K562 (cell line): Measurements from ENCODE around the gene WFIKKN1. TPM values are rescaled to one million over a fixed set of nuclear protein-coding genes. Genes with fewer than 3 reads are reported as not detected.

Experiments
- ATAC-seq: fragments of 200-7000 bp; cut with Tn5 transposase; 3 replicates; pipeline ENCODE4 v1.9.1; 2020; ENCODE audit warnings: moderate library complexity
- BruUV-seq: library from RNA; stranded (reverse); fragments of 400-500 nt; replicated peaks from 2 replicates; lab custom pipeline; 2021; lab: Mats Ljungman, UMichigan
- CTCF ChIA-PET: fragments of 300-600 bp; formaldehyde crosslinking; extraction: SDS; loops from one replicate; lab custom pipeline; 2021; ENCODE audit warnings: low intra/inter-chr PET ratio; lab: Yijun Ruan, JAX
- POLR2A ChIA-PET: fragments of 300-600, 350-650 bp; sonication (Branson Sonifier 250); formaldehyde crosslinking; extraction: SDS; loops from one replicate; lab custom pipeline; 2021; ENCODE audit warnings: antibody characterized with exemption, inconsistent platforms; lab: Yijun Ruan, JAX
- DNase-seq, 4 experiments: peaks; one replicate each; pipeline versions ENCODE4 v3.0.0 to v3.0.0-alpha.2; 2011 to 2018; ENCODE audit warnings: low spot score in 3 of 4, mixed read lengths in 3 of 4; ENCODE audit errors: extremely low read depth in 1 of 4
- FAIRE-seq: peaks from 2 replicates; lab custom pipeline; 2011; peaks lifted over from hg19 to GRCh38; lab: Jason Lieb, UNC
- H2AFZ ChIP-seq: 2 replicates; pipeline ENCODE4 v1.6.0; 2011; ENCODE audit warnings: low read depth, low read length, control low read depth, inconsistent platforms
- H3K27ac ChIP-seq: fragments of 200-600 bp; 3 replicates; pipeline ENCODE4 v1.8.0; 2011; ENCODE audit warnings: low read depth, mild to moderate bottlenecking, control low read depth, inconsistent platforms, low read length, moderate library complexity, mixed read lengths; ENCODE audit errors: extremely low read depth
- H3K27me3 ChIP-seq, 2 experiments: fragments of 300-600 bp in 1 of 2; 2 replicates in 1 of 2; 3 replicates in 1 of 2; pipeline versions ENCODE4 v1.6.0 to v1.8.0; 2011; ENCODE audit warnings: inconsistent platforms in 2 of 2, low read length in 2 of 2, mild to moderate bottlenecking in 1 of 2, mixed read lengths in 1 of 2, moderate library complexity in 1 of 2; ENCODE audit not compliant: control insufficient read depth in 2 of 2, insufficient read depth in 2 of 2
- H3K36me3 ChIP-seq: fragments of 300-600 bp; 3 replicates; pipeline ENCODE4 v1.8.0; 2011; ENCODE audit warnings: mild to moderate bottlenecking, low read length, inconsistent platforms; ENCODE audit not compliant: control insufficient read depth, insufficient read depth
- H3K4me1 ChIP-seq, 2 experiments: fragments of 200-600 bp in 1 of 2; replicated peaks in 1 of 2; 2 replicates in 1 of 2; 3 replicates in 1 of 2; pipeline versions ENCODE4 v1.5.1 to v1.8.0; 2011; ENCODE audit warnings: inconsistent platforms in 2 of 2, low read length in 2 of 2, mild to moderate bottlenecking in 1 of 2, mixed read lengths in 1 of 2, moderate library complexity in 1 of 2; ENCODE audit not compliant: control insufficient read depth in 2 of 2, insufficient read depth in 2 of 2
- H3K4me2 ChIP-seq: 2 replicates; pipeline ENCODE4 v1.6.1; 2011; ENCODE audit warnings: low read length, control low read depth, inconsistent platforms, mixed read lengths; ENCODE audit not compliant: insufficient read depth
- H3K4me3 ChIP-seq: fragments of 200-600 bp; sonication (generic), shearing (Covaris generic); 2 replicates; pipeline ENCODE4 v1.5.1; 2016; ENCODE audit warnings: control low read depth, inconsistent platforms
- H3K79me2 ChIP-seq: fragments of 200-600 bp; 3 replicates; pipeline ENCODE4 v1.8.0; 2011; ENCODE audit warnings: low read length, inconsistent platforms; ENCODE audit not compliant: control insufficient read depth, insufficient read depth
- H3K9ac ChIP-seq, 2 experiments: 2 replicates each; pipeline versions ENCODE4 v1.6.0 to v1.6.1; 2011; ENCODE audit warnings: low read depth in 2 of 2, low read length in 2 of 2, control low read depth in 1 of 2, inconsistent platforms in 1 of 2, mild to moderate bottlenecking in 1 of 2, mixed read lengths in 1 of 2; ENCODE audit not compliant: insufficient read depth in 1 of 2
- H3K9me1 ChIP-seq: one replicate; pipeline ENCODE4 v1.6.0; 2011; ENCODE audit warnings: inconsistent platforms, mild to moderate bottlenecking, low read length, moderate library complexity; ENCODE audit not compliant: control insufficient read depth, insufficient read depth
- H3K9me3 ChIP-seq: replicated peaks from 2 replicates; pipeline ENCODE4 v1.5.1; 2011; ENCODE audit warnings: low read depth, low read length, inconsistent platforms; ENCODE audit not compliant: control insufficient read depth, insufficient read depth
- H4K20me1 ChIP-seq: replicated peaks from 2 replicates; pipeline ENCODE4 v1.6.1; 2011; ENCODE audit warnings: low read length, inconsistent platforms, mixed read lengths; ENCODE audit not compliant: control insufficient read depth, insufficient read depth
- CXXC5 ChIP-seq: fragments of 250-450 bp; sonication (Bioruptor Pico); IDR thresholded peaks from 2 replicates; pipeline ENCODE4 v1.8.0; 2022; ENCODE audit warnings: inconsistent platforms, mild to moderate bottlenecking, moderate library complexity
- MYC ChIP-seq, 2 experiments: fragments of 250-450 bp in 1 of 2; sonication (Bioruptor Pico) in 1 of 2; IDR thresholded peaks; 2 replicates each; pipeline versions ENCODE4 v1.5.1 to v1.6.1; 2012 to 2021; ENCODE audit warnings: low read depth in 2 of 2, borderline replicate concordance in 1 of 2, improper control_type of control experiment in 1 of 2, low read length in 1 of 2, mild to moderate bottlenecking in 1 of 2, moderate library complexity in 1 of 2
- PHB ChIP-seq: fragments of 250-450 bp; sonication (Bioruptor Pico); IDR thresholded peaks from 2 replicates; pipeline ENCODE4 v1.5.0; 2021
- TFAP4 ChIP-seq: sonication (generic); formaldehyde crosslinking; IDR thresholded peaks from 2 replicates; pipeline ENCODE4 v1.8.0; 2022; ENCODE audit warnings: missing genetic modification reagents, mild to moderate bottlenecking, moderate library complexity, borderline replicate concordance
- ZNF407 ChIP-seq: fragments of 450-650 bp; IDR thresholded peaks from 2 replicates; pipeline ENCODE4 v1.6.1; 2016; ENCODE audit warnings: low read depth
- WGBS: fragments of 100-300 bp; shearing (Covaris generic); methylation state at CpG from one replicate; pipeline ENCODE4 v1.1.6; 2016; ENCODE audit warnings: low coverage, mixed read lengths; ENCODE audit not compliant: insufficient coverage; ENCODE audit errors: missing lambda C conversion rate; 5-methylcytosine and 5-hydroxymethylcytosine counted together
- in situ Hi-C: fragments of 300-500 bp; cut with MboI; formaldehyde crosslinking; loops from 4 replicates; pipeline ENCODE4 v1.15.0; 2018; ENCODE audit warnings: inconsistent platforms, mixed read lengths
- intact Hi-C: fragments of 100-400 bp; cut with micrococcal nuclease; formaldehyde crosslinking; loops from 2 replicates; pipeline ENCODE4 v1.14.2; 2022
- polyA plus RNA-seq, 8 experiments: library from polyadenylated mRNA; depleted of rRNA in 4 of 8; stranded (reverse) in 5 of 8; unstranded in 3 of 8; fragments of >200 nt; fragmentation: Nextera tagmentation in 2 of 8; fragmentation: Illumina TruSeq in 1 of 8; extraction: Ambion mirVana in 2 of 8; extraction: Trizol in 1 of 8; gene quantifications; 2 replicates each; pipeline versions ENCODE4 v1.2.1 to v1.2.3, GENCODE V29; 2011 to 2014; ENCODE audit warnings: inconsistent platforms in 1 of 8, missing spikeins in 1 of 8
- total RNA-seq, 7 experiments: library from RNA; depleted of rRNA in 6 of 7; stranded (reverse); fragments of >200 nt in 6 of 7; fragmentation: Illumina TruSeq in 2 of 7; extraction: Trizol in 2 of 7; gene quantifications; 2 replicates each; pipeline versions ENCODE4 v1.2.1 to v1.2.3, GENCODE V29; 2011 to 2021; ENCODE audit warnings: low replicate concordance in 1 of 7
- TF ChIP-seq, protein P1 (sequence below): fragments of 200-400 bp; formaldehyde crosslinking; IDR thresholded peaks from 2 replicates; pipeline ENCODE4 v1.6.1; 2017; ENCODE audit warnings: mild to moderate bottlenecking, low read depth, low read length, moderate library complexity
- TF ChIP-seq, protein P2 (sequence below): fragments of 250-450 bp; sonication (Bioruptor Pico); IDR thresholded peaks from 2 replicates; pipeline ENCODE4 v1.5.0; 2021

The WFIKKN1 gene
- total and polyA plus RNA-seq, 9 of the 15 experiments (the other 6 are each of a cell fraction or from before 2014, with no cell fraction given): 0.14 to 1.1 (median 0.50) TPM; not detected in 4

DNA sequence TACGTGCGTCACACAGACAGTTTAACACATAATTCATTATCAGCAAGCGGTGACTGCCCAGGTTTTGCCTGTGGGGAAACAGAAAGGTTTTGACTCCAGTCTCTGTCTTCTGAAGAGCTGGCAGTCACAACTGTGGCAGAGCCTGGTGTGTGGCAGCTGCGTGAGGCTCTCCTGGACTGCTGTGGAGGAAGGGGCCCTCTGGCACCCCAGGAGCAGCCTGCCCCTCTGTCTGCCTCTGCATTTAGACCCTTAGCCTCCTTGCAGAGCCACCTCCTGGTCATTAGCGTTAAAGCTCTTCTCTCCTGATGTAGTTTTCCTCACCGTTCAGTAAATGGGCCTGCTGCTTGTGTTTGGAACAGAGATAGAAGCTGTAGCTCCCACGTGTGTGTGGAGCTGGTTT, 30.0 kb upstream of the WFIKKN1 start (continued):
- TF ChIP-seq, protein P1, sequence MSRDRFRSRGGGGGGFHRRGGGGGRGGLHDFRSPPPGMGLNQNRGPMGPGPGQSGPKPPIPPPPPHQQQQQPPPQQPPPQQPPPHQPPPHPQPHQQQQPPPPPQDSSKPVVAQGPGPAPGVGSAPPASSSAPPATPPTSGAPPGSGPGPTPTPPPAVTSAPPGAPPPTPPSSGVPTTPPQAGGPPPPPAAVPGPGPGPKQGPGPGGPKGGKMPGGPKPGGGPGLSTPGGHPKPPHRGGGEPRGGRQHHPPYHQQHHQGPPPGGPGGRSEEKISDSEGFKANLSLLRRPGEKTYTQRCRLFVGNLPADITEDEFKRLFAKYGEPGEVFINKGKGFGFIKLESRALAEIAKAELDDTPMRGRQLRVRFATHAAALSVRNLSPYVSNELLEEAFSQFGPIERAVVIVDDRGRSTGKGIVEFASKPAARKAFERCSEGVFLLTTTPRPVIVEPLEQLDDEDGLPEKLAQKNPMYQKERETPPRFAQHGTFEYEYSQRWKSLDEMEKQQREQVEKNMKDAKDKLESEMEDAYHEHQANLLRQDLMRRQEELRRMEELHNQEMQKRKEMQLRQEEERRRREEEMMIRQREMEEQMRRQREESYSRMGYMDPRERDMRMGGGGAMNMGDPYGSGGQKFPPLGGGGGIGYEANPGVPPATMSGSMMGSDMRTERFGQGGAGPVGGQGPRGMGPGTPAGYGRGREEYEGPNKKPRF: no peak
- TF ChIP-seq PHB (CRISPR knock-in tag): no peak
- TF ChIP-seq CXXC5 (CRISPR knock-in tag): no peak

DNA sequence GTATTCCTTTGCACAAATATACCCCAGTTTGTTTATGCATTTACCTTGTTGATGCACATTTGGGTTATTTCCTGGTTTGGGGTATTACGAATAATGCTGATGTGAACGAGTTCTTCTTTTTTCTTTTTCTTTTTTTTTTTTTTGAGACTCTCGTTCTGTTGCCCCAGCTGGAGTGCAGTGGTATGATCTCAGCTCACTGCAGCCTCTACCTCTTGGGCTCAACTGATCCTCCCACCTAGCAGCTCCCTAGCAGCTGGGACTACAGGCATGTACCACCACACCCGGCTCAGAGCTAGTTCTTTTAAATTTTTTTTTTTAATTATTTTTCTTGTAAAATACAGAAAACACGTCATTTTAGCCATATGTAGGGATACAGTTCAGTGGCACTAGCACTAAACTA, 26.9 kb upstream of the WFIKKN1 start:
- no TSS peak for BruUV-seq
- Histone ChIP-seq H2AFZ (no peak overlapping the region), H3K9me3 (no peaks in the 10 kb centered on the region; the same call in 1 of the 2 replicates), H3K27ac (no peak overlapping the region), H3K4me2 (no peak overlapping the region), H3K4me1 (peaks cover 0 to 17% of the 10 kb centered on the region in 2 experiments; a peak in 2 of 5 replicates), H4K20me1 (no peaks in the 10 kb centered on the region), H3K4me3 (no peak overlapping the region), H3K27me3 (no peaks in the 10 kb centered on the region), H3K9me1 (peaks cover 2% of the 10 kb centered on the region), H3K9ac (no peak overlapping the region), H3K79me2 (peaks cover 57% of the 10 kb centered on the region), H3K36me3 (peaks cover 21% of the 10 kb centered on the region; the same call in 2 of the 3 replicates)
- POLR2A ChIA-PET: no interaction called here
- ATAC-seq: no peak
- intact Hi-C loops: no loop called here
- CTCF ChIA-PET: no interaction called here
- FAIRE-seq: no peak
- in situ Hi-C loops: no loop called here
- WGBS: 70% methylated on average over 5 of the region's 5 CpGs
- DNase-seq: no peak
- TF ChIP-seq TFAP4 (CRISPR knock-in tag) (no peak), ZNF407 (no peak), MYC (IDR thresholded peaks at IDR 0.05; ENCODE audit: low read depth, low read length) (no peak), MYC (CRISPR knock-in tag; IDR thresholded peaks at IDR 0.05; ENCODE audit: borderline replicate concordance, low read depth) (no peak)
- TF ChIP-seq, protein P2, sequence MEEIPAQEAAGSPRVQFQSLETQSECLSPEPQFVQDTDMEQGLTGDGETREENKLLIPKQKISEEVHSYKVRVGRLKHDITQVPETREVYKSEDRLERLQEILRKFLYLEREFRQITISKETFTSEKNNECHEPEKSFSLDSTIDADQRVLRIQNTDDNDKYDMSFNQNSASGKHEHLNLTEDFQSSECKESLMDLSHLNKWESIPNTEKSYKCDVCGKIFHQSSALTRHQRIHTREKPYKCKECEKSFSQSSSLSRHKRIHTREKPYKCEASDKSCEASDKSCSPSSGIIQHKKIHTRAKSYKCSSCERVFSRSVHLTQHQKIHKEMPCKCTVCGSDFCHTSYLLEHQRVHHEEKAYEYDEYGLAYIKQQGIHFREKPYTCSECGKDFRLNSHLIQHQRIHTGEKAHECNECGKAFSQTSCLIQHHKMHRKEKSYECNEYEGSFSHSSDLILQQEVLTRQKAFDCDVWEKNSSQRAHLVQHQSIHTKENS (CRISPR knock-in tag): no peak
